K562 (cell line): ENCODE data around the gene MVB12B. TPM values are rescaled to one million over a fixed set of nuclear protein-coding genes. Genes with fewer than 3 reads are reported as not detected.

Source experiments
- ATAC-seq: fragments of 200-7000 bp; cut with Tn5 transposase; 3 replicates; pipeline ENCODE4 v1.9.1; 2020; ENCODE audit warnings: moderate library complexity
- BruUV-seq: library from RNA; stranded (reverse); fragments of 400-500 nt; replicated peaks from 2 replicates; lab custom pipeline; 2021; lab: Mats Ljungman, UMichigan
- CTCF ChIA-PET: fragments of 300-600 bp; formaldehyde crosslinking; extraction: SDS; loops from one replicate; lab custom pipeline; 2021; ENCODE audit warnings: low intra/inter-chr PET ratio; lab: Yijun Ruan, JAX
- POLR2A ChIA-PET: fragments of 300-600, 350-650 bp; sonication (Branson Sonifier 250); formaldehyde crosslinking; extraction: SDS; loops from one replicate; lab custom pipeline; 2021; ENCODE audit warnings: antibody characterized with exemption, inconsistent platforms; lab: Yijun Ruan, JAX
- DNase-seq, 4 experiments: peaks; one replicate each; pipeline versions ENCODE4 v3.0.0 to v3.0.0-alpha.2; 2011 to 2018; ENCODE audit warnings: low spot score in 3 of 4, mixed read lengths in 3 of 4; ENCODE audit errors: extremely low read depth in 1 of 4
- FAIRE-seq: peaks from 2 replicates; lab custom pipeline; 2011; peaks lifted over from hg19 to GRCh38; lab: Jason Lieb, UNC
- H2AFZ ChIP-seq: 2 replicates; pipeline ENCODE4 v1.6.0; 2011; ENCODE audit warnings: low read depth, low read length, control low read depth, inconsistent platforms
- H3K27ac ChIP-seq: fragments of 200-600 bp; 3 replicates; pipeline ENCODE4 v1.8.0; 2011; ENCODE audit warnings: low read depth, mild to moderate bottlenecking, control low read depth, inconsistent platforms, low read length, moderate library complexity, mixed read lengths; ENCODE audit errors: extremely low read depth
- H3K27me3 ChIP-seq, 2 experiments: fragments of 300-600 bp in 1 of 2; 2 replicates in 1 of 2; 3 replicates in 1 of 2; pipeline versions ENCODE4 v1.6.0 to v1.8.0; 2011; ENCODE audit warnings: inconsistent platforms in 2 of 2, low read length in 2 of 2, mild to moderate bottlenecking in 1 of 2, mixed read lengths in 1 of 2, moderate library complexity in 1 of 2; ENCODE audit not compliant: control insufficient read depth in 2 of 2, insufficient read depth in 2 of 2
- H3K36me3 ChIP-seq: fragments of 300-600 bp; 3 replicates; pipeline ENCODE4 v1.8.0; 2011; ENCODE audit warnings: mild to moderate bottlenecking, low read length, inconsistent platforms; ENCODE audit not compliant: control insufficient read depth, insufficient read depth
- H3K4me1 ChIP-seq, 2 experiments: fragments of 200-600 bp in 1 of 2; replicated peaks in 1 of 2; 2 replicates in 1 of 2; 3 replicates in 1 of 2; pipeline versions ENCODE4 v1.5.1 to v1.8.0; 2011; ENCODE audit warnings: inconsistent platforms in 2 of 2, low read length in 2 of 2, mild to moderate bottlenecking in 1 of 2, mixed read lengths in 1 of 2, moderate library complexity in 1 of 2; ENCODE audit not compliant: control insufficient read depth in 2 of 2, insufficient read depth in 2 of 2
- H3K4me2 ChIP-seq: 2 replicates; pipeline ENCODE4 v1.6.1; 2011; ENCODE audit warnings: low read length, control low read depth, inconsistent platforms, mixed read lengths; ENCODE audit not compliant: insufficient read depth
- H3K4me3 ChIP-seq: fragments of 200-600 bp; sonication (generic), shearing (Covaris generic); 2 replicates; pipeline ENCODE4 v1.5.1; 2016; ENCODE audit warnings: control low read depth, inconsistent platforms
- H3K79me2 ChIP-seq: fragments of 200-600 bp; 3 replicates; pipeline ENCODE4 v1.8.0; 2011; ENCODE audit warnings: low read length, inconsistent platforms; ENCODE audit not compliant: control insufficient read depth, insufficient read depth
- H3K9ac ChIP-seq, 2 experiments: 2 replicates each; pipeline versions ENCODE4 v1.6.0 to v1.6.1; 2011; ENCODE audit warnings: low read depth in 2 of 2, low read length in 2 of 2, control low read depth in 1 of 2, inconsistent platforms in 1 of 2, mild to moderate bottlenecking in 1 of 2, mixed read lengths in 1 of 2; ENCODE audit not compliant: insufficient read depth in 1 of 2
- H3K9me1 ChIP-seq: one replicate; pipeline ENCODE4 v1.6.0; 2011; ENCODE audit warnings: inconsistent platforms, mild to moderate bottlenecking, low read length, moderate library complexity; ENCODE audit not compliant: control insufficient read depth, insufficient read depth
- H3K9me3 ChIP-seq: replicated peaks from 2 replicates; pipeline ENCODE4 v1.5.1; 2011; ENCODE audit warnings: low read depth, low read length, inconsistent platforms; ENCODE audit not compliant: control insufficient read depth, insufficient read depth
- H4K20me1 ChIP-seq: replicated peaks from 2 replicates; pipeline ENCODE4 v1.6.1; 2011; ENCODE audit warnings: low read length, inconsistent platforms, mixed read lengths; ENCODE audit not compliant: control insufficient read depth, insufficient read depth
- CEBPB ChIP-seq: fragments of 450-650 bp; IDR thresholded peaks from 2 replicates; pipeline ENCODE4 v1.6.1; 2016; ENCODE audit warnings: missing genetic modification characterization, missing compliant biosample characterization
- HLTF ChIP-seq: fragments of 450-650 bp; IDR thresholded peaks from 2 replicates; pipeline ENCODE4 v1.6.1; 2016
- SOX6 ChIP-seq: fragments of 450-650 bp; IDR thresholded peaks from 2 replicates; pipeline ENCODE4 v1.6.1; 2014; ENCODE audit warnings: mild to moderate bottlenecking
- WHSC1 ChIP-seq: IDR thresholded peaks from one replicate; pipeline ENCODE4 v1.6.1; 2012; ENCODE audit warnings: low read length, control low read depth, inconsistent platforms
- WGBS: fragments of 100-300 bp; shearing (Covaris generic); methylation state at CpG from one replicate; pipeline ENCODE4 v1.1.6; 2016; ENCODE audit warnings: low coverage, mixed read lengths; ENCODE audit not compliant: insufficient coverage; ENCODE audit errors: missing lambda C conversion rate; 5-methylcytosine and 5-hydroxymethylcytosine counted together
- in situ Hi-C: fragments of 300-500 bp; cut with MboI; formaldehyde crosslinking; loops from 4 replicates; pipeline ENCODE4 v1.15.0; 2018; ENCODE audit warnings: inconsistent platforms, mixed read lengths
- intact Hi-C: fragments of 100-400 bp; cut with micrococcal nuclease; formaldehyde crosslinking; loops from 2 replicates; pipeline ENCODE4 v1.14.2; 2022
- polyA plus RNA-seq, 8 experiments: library from polyadenylated mRNA; depleted of rRNA in 4 of 8; stranded (reverse) in 5 of 8; unstranded in 3 of 8; fragments of >200 nt; fragmentation: Nextera tagmentation in 2 of 8; fragmentation: Illumina TruSeq in 1 of 8; extraction: Ambion mirVana in 2 of 8; extraction: Trizol in 1 of 8; gene quantifications; 2 replicates each; pipeline versions ENCODE4 v1.2.1 to v1.2.3, GENCODE V29; 2011 to 2014; ENCODE audit warnings: inconsistent platforms in 1 of 8, missing spikeins in 1 of 8
- total RNA-seq, 7 experiments: library from RNA; depleted of rRNA in 6 of 7; stranded (reverse); fragments of >200 nt in 6 of 7; fragmentation: Illumina TruSeq in 2 of 7; extraction: Trizol in 2 of 7; gene quantifications; 2 replicates each; pipeline versions ENCODE4 v1.2.1 to v1.2.3, GENCODE V29; 2011 to 2021; ENCODE audit warnings: low replicate concordance in 1 of 7
- TF ChIP-seq, protein P1 (sequence below), 2 experiments: fragments of 150-350 bp in 1 of 2; IDR thresholded peaks; 2 replicates each; pipeline ENCODE4 v1.6.1; 2012 to 2016; ENCODE audit warnings: low read depth in 2 of 2, low read length in 2 of 2, mild to moderate bottlenecking in 1 of 2, moderate library complexity in 1 of 2

The MVB12B gene
- total and polyA plus RNA-seq, 9 of the 15 experiments (the other 6 are each of a cell fraction or from before 2014, with no cell fraction given): not detected

DNA sequence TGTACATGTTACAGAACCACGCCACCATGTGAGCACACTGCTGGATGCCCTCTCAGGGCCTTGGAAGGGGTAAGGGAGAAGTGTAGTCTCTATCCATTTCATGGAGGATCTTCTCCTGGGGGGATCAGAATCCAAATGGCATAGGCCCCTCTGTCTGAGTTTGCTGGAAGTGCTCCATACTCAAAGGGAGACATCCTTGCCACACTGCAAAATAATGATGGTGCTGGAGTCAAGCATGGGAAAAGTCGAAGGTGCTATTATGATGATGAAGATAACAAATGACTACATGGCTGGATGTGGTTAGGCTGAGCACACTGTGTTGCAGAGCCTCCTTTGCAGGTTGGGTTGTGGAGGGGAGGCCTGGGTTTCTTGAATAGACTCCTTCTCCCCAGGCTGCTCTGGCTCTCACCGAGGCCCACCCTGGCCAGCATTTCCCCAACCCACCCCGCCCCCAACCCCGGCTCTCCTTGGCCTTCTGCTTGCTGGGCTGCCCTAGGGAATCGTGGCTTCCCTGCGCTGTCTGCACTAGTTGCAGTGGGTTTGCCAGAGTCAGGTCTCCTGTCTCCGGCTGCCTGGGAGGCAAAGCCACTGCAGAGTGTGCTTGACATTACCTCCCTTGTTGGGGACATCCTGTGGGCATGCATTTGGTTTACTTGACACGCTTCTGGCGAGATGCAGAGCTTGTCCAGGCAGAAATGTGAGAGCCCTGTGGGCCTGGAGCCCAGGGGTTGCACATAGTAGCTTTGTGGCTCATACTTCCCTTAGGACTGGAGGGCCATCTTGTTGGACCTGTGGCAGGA lies 3.0 kb downstream of the MVB12B start:
- Histone ChIP-seq H4K20me1 (no peaks in the 10 kb centered on the region; the same call in 1 of the 2 replicates), H3K9me3 (no peaks in the 10 kb centered on the region), H3K9ac (no peak overlapping the region), H3K4me2 (no peak overlapping the region), H3K27ac (no peak overlapping the region), H2AFZ (no peak overlapping the region), H3K36me3 (no peaks in the 10 kb centered on the region), H3K4me1 (peaks cover 0 to 10% of the 10 kb centered on the region in 2 experiments; a peak in 2 of 5 replicates), H3K27me3 (peaks cover 10 to 36% of the 10 kb centered on the region in 2 experiments), H3K4me3 (no peak overlapping the region), H3K9me1 (no peaks in the 10 kb centered on the region), H3K79me2 (no peaks in the 10 kb centered on the region)
- in situ Hi-C loops (no loop called here), intact Hi-C loops (no loop called here)
- POLR2A ChIA-PET: interaction anchor here (0.5 kb wide), 1 partner anchor 8 kb away, joined by 4 read pairs; no protein-coding TSS in a partner anchor
- WGBS: 0% methylated on average over 8 of the region's 10 CpGs
- TF ChIP-seq SOX6: no peak
- no peak for TF ChIP-seq CEBPB (tag)
- no peak for ATAC-seq
- FAIRE-seq: no peak
- BruUV-seq: no TSS peak
- DNase-seq: no peak
- CTCF ChIA-PET: no interaction called here

DNA sequence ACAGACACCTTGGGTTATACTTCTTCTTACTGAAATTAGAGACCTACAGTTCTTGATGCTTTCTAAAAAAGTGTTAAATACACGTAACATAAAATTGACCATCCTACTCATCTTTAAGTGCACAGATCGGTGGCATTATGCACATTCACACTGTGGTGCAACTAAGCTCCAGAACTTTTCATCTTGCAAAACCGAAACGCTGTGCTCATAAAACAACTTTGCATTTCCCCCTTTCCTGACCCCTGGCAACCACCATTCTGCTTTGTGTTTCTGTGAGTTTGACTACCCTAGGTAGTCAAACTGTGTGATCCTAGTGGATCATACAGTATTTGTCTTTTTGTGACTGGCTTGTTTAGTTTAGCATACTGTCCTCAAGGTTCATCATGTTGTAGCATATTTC lies 3.9 kb downstream of the MVB12B start:
- TF ChIP-seq, protein P1, sequence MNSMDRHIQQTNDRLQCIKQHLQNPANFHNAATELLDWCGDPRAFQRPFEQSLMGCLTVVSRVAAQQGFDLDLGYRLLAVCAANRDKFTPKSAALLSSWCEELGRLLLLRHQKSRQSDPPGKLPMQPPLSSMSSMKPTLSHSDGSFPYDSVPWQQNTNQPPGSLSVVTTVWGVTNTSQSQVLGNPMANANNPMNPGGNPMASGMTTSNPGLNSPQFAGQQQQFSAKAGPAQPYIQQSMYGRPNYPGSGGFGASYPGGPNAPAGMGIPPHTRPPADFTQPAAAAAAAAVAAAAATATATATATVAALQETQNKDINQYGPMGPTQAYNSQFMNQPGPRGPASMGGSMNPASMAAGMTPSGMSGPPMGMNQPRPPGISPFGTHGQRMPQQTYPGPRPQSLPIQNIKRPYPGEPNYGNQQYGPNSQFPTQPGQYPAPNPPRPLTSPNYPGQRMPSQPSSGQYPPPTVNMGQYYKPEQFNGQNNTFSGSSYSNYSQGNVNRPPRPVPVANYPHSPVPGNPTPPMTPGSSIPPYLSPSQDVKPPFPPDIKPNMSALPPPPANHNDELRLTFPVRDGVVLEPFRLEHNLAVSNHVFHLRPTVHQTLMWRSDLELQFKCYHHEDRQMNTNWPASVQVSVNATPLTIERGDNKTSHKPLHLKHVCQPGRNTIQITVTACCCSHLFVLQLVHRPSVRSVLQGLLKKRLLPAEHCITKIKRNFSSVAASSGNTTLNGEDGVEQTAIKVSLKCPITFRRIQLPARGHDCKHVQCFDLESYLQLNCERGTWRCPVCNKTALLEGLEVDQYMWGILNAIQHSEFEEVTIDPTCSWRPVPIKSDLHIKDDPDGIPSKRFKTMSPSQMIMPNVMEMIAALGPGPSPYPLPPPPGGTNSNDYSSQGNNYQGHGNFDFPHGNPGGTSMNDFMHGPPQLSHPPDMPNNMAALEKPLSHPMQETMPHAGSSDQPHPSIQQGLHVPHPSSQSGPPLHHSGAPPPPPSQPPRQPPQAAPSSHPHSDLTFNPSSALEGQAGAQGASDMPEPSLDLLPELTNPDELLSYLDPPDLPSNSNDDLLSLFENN (IDR thresholded peaks at IDR 0.05; ENCODE audit: low read depth in 2 of 2, low read length in 2 of 2): no peak
- TF ChIP-seq HLTF (no peak), WHSC1 (no peak)
- in situ Hi-C loops: no loop called here
- ChIA-PET POLR2A (no interaction called here), CTCF (no interaction called here)
- ATAC-seq: no peak
- no peak overlapping the region for H3K9ac ChIP-seq
- H3K27ac ChIP-seq: no peak overlapping the region
- H3K9me3 ChIP-seq: no peaks in the 10 kb centered on the region
- no peaks in the 10 kb centered on the region for H3K79me2 ChIP-seq
- no TSS peak for BruUV-seq
- no peaks in the 10 kb centered on the region for H3K9me1 ChIP-seq
- H3K4me3 ChIP-seq: no peak overlapping the region
- intact Hi-C loops: no loop called here
- 0% methylated on average over 4 of the region's 4 CpGs for WGBS
- H3K4me2 ChIP-seq: no peak overlapping the region
- H4K20me1 ChIP-seq: no peaks in the 10 kb centered on the region; the same call in 1 of the 2 replicates
- no peak for FAIRE-seq
- H3K4me1 ChIP-seq: peaks cover 0 to 10% of the 10 kb centered on the region in 2 experiments; a peak in 2 of 5 replicates
- DNase-seq: no peak
- H3K27me3 ChIP-seq: peaks cover 12 to 43% of the 10 kb centered on the region in 2 experiments
- H2AFZ ChIP-seq: no peak overlapping the region
- no peaks in the 10 kb centered on the region for H3K36me3 ChIP-seq
